GM12801 (cell line): ENCODE data around the gene N4BP2L1.

Experiments
- TF ChIP-seq, protein P1 (sequence below): IDR thresholded peaks from one replicate; pipeline ENCODE4 v1.5.1; 2011; ENCODE audit warnings: control low read depth; ENCODE audit not compliant: insufficient read length; ENCODE audit errors: extremely low read depth

Gene N4BP2L1

DNA sequence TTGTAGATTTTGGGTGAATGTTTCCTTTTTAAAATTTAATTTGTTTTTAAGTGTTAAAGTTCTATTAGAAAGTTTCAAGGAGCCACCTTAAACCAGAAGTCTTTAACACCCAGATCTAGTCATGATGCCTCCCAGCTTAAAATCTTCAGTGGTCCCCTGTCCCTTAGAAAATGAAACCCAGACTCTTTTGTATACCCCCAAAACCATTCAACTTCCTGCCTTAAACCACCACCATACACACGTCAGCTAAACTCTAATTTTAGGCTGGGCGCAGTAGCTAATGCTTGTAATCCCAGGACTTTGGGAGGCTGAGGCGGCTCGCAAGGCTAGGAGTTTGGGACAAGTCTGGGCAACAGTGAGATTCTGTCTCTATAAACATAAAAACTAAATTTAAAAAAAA is 37.9 kb downstream of the N4BP2L1 start:
- TF ChIP-seq, protein P1, sequence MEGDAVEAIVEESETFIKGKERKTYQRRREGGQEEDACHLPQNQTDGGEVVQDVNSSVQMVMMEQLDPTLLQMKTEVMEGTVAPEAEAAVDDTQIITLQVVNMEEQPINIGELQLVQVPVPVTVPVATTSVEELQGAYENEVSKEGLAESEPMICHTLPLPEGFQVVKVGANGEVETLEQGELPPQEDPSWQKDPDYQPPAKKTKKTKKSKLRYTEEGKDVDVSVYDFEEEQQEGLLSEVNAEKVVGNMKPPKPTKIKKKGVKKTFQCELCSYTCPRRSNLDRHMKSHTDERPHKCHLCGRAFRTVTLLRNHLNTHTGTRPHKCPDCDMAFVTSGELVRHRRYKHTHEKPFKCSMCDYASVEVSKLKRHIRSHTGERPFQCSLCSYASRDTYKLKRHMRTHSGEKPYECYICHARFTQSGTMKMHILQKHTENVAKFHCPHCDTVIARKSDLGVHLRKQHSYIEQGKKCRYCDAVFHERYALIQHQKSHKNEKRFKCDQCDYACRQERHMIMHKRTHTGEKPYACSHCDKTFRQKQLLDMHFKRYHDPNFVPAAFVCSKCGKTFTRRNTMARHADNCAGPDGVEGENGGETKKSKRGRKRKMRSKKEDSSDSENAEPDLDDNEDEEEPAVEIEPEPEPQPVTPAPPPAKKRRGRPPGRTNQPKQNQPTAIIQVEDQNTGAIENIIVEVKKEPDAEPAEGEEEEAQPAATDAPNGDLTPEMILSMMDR, result no peak

DNA sequence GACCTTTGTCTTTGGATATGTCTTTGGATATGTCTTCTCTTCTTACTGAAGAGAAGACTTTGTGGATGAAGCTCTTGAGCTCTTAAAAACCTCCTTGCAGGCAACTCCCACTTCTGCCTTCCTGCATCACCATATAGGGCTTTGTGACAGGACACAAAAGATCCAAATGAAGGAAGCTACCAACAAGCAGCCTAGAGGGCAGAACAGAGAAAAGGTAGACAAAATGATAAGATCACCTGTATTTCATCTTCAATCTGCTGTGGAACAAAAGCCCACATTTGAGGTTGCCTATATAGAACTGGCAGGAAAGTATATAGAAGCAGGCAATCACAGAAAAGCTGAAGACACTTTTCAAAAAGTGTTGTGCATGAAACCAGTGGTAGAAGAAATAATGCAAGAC is 42.5 kb downstream of the N4BP2L1 start:
- TF ChIP-seq, protein P1, result no peak

DNA sequence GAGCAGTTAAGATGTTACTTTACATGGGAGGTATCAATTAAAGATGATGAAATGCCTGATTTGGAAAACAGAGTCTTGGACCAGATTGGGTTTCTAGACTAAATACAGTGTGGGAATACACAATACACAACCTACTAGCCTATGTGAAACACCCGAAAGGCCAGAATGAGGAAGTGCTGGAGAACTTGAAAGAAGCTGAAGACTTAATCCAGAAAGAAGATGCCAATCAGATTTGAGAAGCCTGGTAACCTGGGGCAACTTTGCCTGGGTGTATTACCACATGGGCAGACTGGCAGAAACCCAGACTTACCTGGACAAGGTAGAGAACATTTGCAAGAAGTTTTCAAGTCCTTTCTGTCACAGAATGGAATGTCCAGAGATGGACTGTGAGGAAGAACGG is 43.2 kb downstream of the N4BP2L1 start:
- TF ChIP-seq, protein P1, result no peak

DNA sequence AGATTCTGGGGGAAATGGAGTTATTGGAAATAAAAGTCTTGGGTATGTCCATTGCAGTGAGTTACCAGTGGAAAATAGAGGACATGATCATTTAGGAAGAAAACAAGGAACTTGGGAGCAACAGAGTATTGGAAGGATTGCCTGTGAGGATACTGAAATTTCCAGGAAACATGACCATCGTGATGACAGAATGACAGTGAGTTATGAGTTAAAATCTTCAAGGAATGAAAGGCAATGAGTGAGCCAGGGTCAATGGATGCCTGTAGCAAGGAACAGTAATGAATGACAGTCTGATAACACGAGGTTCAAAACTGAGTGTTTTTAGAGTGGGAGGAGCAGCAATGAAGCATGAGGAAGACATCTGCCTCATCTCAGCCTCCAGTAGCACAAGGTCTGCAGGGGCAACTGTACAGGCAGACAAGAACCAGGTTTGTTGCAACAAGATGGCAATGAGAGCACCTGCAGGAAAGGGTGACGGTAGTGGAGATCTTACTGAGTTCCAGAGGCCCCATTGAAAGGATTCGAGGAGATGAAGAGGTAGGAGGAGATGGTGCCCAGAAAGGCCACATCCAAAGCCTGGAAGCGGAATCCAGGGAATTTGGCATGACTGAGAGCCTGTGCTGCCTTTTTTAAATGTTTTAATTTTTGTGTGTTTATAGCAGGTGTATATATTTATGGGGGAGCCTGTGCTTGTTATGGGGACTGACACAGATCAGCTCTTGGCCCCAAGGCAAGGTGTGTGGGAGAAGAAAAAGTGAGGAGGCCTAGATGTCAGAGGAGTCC is 43.9 kb downstream of the N4BP2L1 start:
- TF ChIP-seq, protein P1, result no peak

DNA sequence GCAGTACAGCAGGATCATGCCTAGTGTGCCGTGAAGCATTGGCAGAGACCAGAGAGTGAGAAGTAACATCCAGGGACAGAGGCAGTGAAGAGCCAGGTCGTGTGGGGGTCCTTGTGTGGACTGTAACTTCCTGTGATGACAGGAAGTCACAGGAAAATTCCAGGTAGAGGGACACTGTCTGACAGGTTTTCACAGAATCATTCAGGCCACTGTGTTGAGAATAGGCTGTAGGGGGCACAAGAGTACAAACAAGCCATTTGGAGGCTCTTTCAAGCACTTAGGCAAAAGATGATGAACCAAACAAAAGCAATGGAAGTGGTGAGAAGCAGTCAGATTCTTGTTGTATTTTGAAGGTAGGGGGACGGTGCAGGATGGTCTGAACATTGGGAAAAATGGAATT is 46.4 kb downstream of the N4BP2L1 start:
- TF ChIP-seq, protein P1, result no peak

DNA sequence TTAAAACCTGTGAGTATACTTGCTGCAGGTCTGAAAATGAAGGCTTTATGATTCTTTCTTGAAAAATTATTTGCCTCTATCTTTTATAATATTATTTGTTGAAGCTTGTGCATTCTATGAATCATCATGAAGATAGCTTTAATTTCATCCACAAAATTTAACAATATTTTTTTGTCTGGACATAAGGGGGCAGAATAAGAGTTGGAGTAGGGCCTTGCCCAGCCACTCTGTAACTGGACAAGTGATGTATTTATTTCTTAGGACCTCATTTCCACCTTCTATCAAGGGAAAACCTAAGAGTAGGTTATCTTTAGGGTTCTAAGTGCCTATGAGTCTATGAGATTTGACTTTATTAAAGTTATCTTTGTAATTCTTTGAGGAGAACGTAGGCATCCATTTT is 49.9 kb downstream of the N4BP2L1 start:
- TF ChIP-seq, protein P1, result no peak

DNA sequence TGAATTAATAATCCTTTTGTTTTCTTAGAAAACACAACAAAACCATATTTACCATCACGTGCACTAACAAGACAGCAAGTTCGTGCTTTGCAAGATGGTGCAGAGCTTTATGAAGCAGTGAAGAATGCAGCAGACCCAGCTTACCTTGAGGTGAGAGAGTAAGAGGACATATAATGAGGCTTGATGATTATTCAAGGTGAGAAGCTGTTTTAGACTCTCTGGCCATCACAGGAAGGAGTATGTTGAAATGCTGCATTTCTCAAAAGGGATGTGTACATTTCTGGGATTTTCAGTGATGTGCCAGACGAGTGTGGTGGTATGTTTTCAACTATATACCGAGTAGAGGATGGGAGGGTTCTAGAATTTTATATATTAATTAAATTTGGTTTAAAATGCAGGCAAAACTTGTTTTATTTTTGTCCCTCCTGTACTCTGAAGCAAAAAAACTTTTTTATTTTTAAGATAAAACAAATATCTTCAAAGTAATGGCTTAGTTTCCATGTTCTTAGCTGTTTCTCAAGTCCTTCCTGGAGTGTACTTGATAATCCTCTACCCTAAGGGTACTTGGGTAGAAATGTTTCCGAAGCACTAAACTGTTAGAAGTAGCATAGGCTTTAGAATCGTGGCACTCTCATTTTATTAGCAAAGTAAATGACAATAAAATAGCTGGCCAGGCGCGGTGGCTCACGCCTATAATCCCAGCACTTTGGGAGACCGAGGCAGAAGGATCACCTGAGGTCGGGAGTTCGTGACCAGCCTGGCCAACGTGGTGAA is 51.1 kb downstream of the N4BP2L1 start:
- TF ChIP-seq, protein P1, result no peak
